ENCODE data around the gene RSPO4. TPM values are rescaled to one million over a fixed set of nuclear protein-coding genes. Genes with fewer than 3 reads are reported as not detected.

RSPO4 gene
- total and polyA plus RNA-seq, 2 donors (not counting 3 experiments of a cell fraction or from before 2014, with no cell fraction given): not detected

GRCh38 chr20:959996-960615 is 42.0 kb downstream of the RSPO4 start:
- intact Hi-C loops (cut with micrococcal nuclease): loop anchor here (10.0 kb wide), 2 partner anchors 225 to 255 kb away; partner anchors contain the start of gene TMEM74B
- CTCF ChIA-PET: interaction anchor here (1.2 to 6.9 kb wide), 3 partner anchors 11 to 149 kb away, joined by 3 to 441 read pairs (median 4); no protein-coding TSS in a partner anchor

More at GRCh38 chr20:959996-960615, 42.0 kb downstream of the RSPO4 start:
- Histone ChIP-seq H3K4me1 (ENCODE audit: control insufficient read depth, extremely low read depth, insufficient read depth, low read length) (no peaks in the 10 kb centered on the region), H3K4me3 (replicated peaks in 1 of 3; ENCODE audit: insufficient read depth in 1 of 3, low read depth in 1 of 3, low read length in 3 of 3) (no peak overlapping the region), H3K79me2 (ENCODE audit: control insufficient read depth, insufficient read depth, low read length) (no peaks in the 10 kb centered on the region), H4K20me1 (replicated peaks; ENCODE audit: control insufficient read depth, extremely low read depth, insufficient read depth, low read length) (no peaks in the 10 kb centered on the region), H3K27ac (ENCODE audit: insufficient read depth, low read depth, low read length) (no peak overlapping the region), H2AFZ (ENCODE audit: low read depth, low read length) (no peak overlapping the region), H3K9ac (replicated peaks; ENCODE audit: extremely low read depth, insufficient read depth, low read length) (no peak overlapping the region), H3K9me1 (replicated peaks; ENCODE audit: control insufficient read depth, extremely low read depth, insufficient read depth, low read length) (no peaks in the 10 kb centered on the region), H3K27me3 (ENCODE audit: control insufficient read depth in 2 of 2, insufficient read depth in 2 of 2, low read length in 2 of 2) (no peaks in the 10 kb centered on the region), H3K4me2 (ENCODE audit: insufficient read depth, low read length) (no peak overlapping the region), H3K9me3 (replicated peaks; ENCODE audit: control insufficient read depth, insufficient read depth, low read length) (no peaks in the 10 kb centered on the region), H3K36me3 (ENCODE audit: control insufficient read depth in 2 of 2, extremely low read depth in 1 of 2, insufficient read depth in 2 of 2, low read length in 2 of 2) (no peaks in the 10 kb centered on the region)
- no peak for TF ChIP-seq MYC (IDR thresholded peaks at IDR 0.05; ENCODE audit: low read depth, low read length)
- TF ChIP-seq CTCF (IDR thresholded peaks at IDR 0.05; ENCODE audit: extremely low read depth in 1 of 2, insufficient read depth in 1 of 2, low read depth in 1 of 2, low read length in 2 of 2): no peak
- no peak for TF ChIP-seq GATA2 (IDR thresholded peaks at IDR 0.05; ENCODE audit: insufficient read depth, insufficient read length, low read depth, low read length)
- TF ChIP-seq MAX (IDR thresholded peaks at IDR 0.05; ENCODE audit: insufficient read depth, insufficient read length): no peak
- no peak for TF ChIP-seq POLR2A (IDR thresholded peaks at IDR 0.05; ENCODE audit: low read depth, low read length)
- no peak for TF ChIP-seq POLR2AphosphoS5 (IDR thresholded peaks at IDR 0.05; ENCODE audit: insufficient read depth, low read depth, low read length)
- TF ChIP-seq EZH2 (IDR thresholded peaks at IDR 0.05; ENCODE audit: borderline replicate concordance, low read depth, low read length, severe bottlenecking): no peak
- TF ChIP-seq FOS (IDR thresholded peaks at IDR 0.05; ENCODE audit: borderline replicate concordance, insufficient read depth, low read length): no peak
- TF ChIP-seq JUN (IDR thresholded peaks at IDR 0.05; ENCODE audit: borderline replicate concordance, insufficient read depth, insufficient read length, low read depth): no peak
- DNase-seq (ENCODE audit: low read depth, low spot score) (no peak), FAIRE-seq (no peak)
- POLR2A ChIA-PET: no interaction called here
- dilution Hi-C loops (cut with MboI; ENCODE audit: extremely low pct_ligation_motif_present, low sequenced_read_pairs): no loop called here
- no TSS peak for BruUV-seq (replicated peaks)
